Measurements from ENCODE around the gene ATP5PF. TPM values are rescaled to one million over a fixed set of nuclear protein-coding genes. Genes with fewer than 3 reads are reported as not detected.

ATP5PF gene
- total RNA-seq, 1 donor from 2014 or later, result 139 TPM

GRCh38 chr21:25687787-25688186 lies 46.9 kb downstream of the ATP5PF start:
- Mint-ChIP-seq H3K27ac (no peak overlapping the region), H3K9me3 (no peaks in the 10 kb centered on the region), H3K4me1 (ENCODE audit: unreplicated experiment) (no peaks in the 10 kb centered on the region), H3K4me3 (no peak overlapping the region), H3K27me3 (no peaks in the 10 kb centered on the region), H3K36me3 (no peaks in the 10 kb centered on the region)
- no peak for DNase-seq (ENCODE audit: extremely low spot score, unreplicated experiment)
- no peak for TF ChIP-seq CTCF (conservative IDR thresholded peaks at IDR 0.05)

GRCh38 chr21:25682382-25682781 lies 52.3 kb downstream of the ATP5PF start:
- Mint-ChIP-seq H3K27ac (no peak overlapping the region), H3K4me3 (no peak overlapping the region), H3K9me3 (no peaks in the 10 kb centered on the region), H3K27me3 (peaks cover 3% of the 10 kb centered on the region), H3K4me1 (ENCODE audit: unreplicated experiment) (no peaks in the 10 kb centered on the region), H3K36me3 (no peaks in the 10 kb centered on the region)
- no peak for DNase-seq (ENCODE audit: extremely low spot score, unreplicated experiment)
- no peak for TF ChIP-seq CTCF (conservative IDR thresholded peaks at IDR 0.05)

DNA sequence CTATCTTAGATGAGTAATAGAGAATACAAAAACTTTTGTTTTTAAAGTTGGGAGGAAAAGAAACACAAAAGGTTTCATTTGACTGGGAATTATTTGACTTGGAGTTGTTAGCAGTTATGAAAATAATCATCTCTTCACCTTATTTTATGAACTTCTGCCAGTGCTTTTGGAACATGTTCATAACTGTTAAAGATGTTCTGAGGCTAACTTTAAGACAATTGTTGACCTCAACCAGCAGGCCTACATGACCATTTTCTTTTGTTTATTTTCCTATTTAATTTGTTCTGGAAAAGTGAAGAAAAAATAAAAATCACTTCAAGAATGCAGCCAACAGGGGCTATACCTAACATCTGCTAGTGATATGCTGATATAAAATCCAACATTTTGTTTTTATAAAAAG lies 58.3 kb downstream of the ATP5PF start:
- Mint-ChIP-seq H3K9me3 (no peaks in the 10 kb centered on the region), H3K27me3 (peaks cover 3% of the 10 kb centered on the region)

More for the DNA sequence above, 58.3 kb downstream of the ATP5PF start:
- Mint-ChIP-seq H3K4me1 (ENCODE audit: unreplicated experiment) (no peaks in the 10 kb centered on the region), H3K36me3 (no peaks in the 10 kb centered on the region), H3K4me3 (no peak overlapping the region), H3K27ac (no peak overlapping the region)
- no peak for TF ChIP-seq CTCF (conservative IDR thresholded peaks at IDR 0.05)
- no peak for DNase-seq (ENCODE audit: extremely low spot score, unreplicated experiment)

Other genes with a start within 250 kb of the ATP5PF start
- gene MRPL39, start 127.4 kb downstream of the ATP5PF start, total RNA-seq (ENCODE audit: low replicate concordance), result 34.3 and 36.3 TPM in 2 replicates
- 0.07 and 10.0 TPM in 2 replicates for gene JAM2, start 95.6 kb downstream of the ATP5PF start, total RNA-seq (ENCODE audit: low replicate concordance)
- 19.7 and 26.4 TPM in 2 replicates for gene GABPA, start 68 bp upstream of the ATP5PF start, total RNA-seq (ENCODE audit: low replicate concordance)

All from type B pancreatic cell (in vitro differentiated cells).